ENCODE data around the gene ZNF782. TPM values are rescaled to one million over a fixed set of nuclear protein-coding genes. Genes with fewer than 3 reads are reported as not detected.

The ZNF782 gene
- 2.2 and 3.4 TPM in 2 replicates for total RNA-seq

DNA sequence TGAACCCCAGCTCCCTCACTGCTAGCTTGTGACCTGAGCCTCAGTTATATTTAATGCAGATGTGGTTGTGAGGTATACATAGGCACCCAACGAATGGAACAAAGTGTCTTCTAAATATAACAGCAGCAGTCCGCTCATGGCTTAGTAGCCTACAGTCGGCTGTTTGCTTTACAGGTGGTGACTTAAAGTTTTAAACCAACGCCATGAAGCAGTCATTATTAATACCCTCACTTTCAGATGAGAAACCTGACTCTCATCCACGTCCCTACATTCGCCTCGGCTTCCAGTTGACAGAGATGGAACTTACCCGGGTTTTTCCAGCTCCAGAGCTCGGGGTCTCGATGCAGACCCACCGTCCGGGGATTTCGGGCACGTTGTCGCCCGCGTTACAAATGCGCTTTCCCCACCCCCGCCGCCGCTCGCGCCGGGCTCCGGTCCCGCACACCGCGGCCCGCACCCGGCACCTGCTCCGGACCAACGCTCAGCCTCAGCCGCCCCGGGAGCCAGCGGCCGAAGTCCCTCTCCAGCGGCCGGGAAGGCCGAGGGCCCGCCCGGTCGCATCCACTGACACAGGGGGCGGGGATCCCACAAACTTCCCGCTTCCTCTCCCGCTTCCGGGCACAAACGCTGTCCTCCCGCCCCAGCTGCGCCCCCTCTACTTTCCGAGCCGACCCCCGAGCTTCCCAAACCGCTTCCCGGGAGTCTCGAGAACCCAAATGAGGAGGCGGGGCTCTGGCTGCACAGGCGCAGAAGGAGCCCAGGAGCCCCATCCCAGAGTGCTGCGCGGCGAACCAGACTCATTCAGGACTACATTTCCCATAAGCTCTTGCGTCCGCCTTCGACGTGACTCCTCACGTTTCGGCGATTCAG lies at the start of gene ZNF782:
TSS of gene ZNF782 (minus strand) at position 734 of the 870 bp plus-strand sequence. CDS start 2,553 bp downstream, outside the sequence.

Other genes starting within 250 kb of the ZNF782 start
- 22.1 and 33.7 TPM in 2 replicates for gene CDC14B, start 234.7 kb downstream of the ZNF782 start, total RNA-seq
- 30.9 and 37.6 TPM in 2 replicates for gene PRXL2C, start 199.2 kb downstream of the ZNF782 start, total RNA-seq
- gene ZNF510, start 76.4 kb downstream of the ZNF782 start, total RNA-seq: 11.2 and 12.9 TPM in 2 replicates
- not detected in 2 replicates for gene NUTM2G, start 74.3 kb upstream of the ZNF782 start, total RNA-seq
- gene CTSV, start 184.6 kb upstream of the ZNF782 start, total RNA-seq: 0.26 and 0.37 TPM in 2 replicates